Trophoblast cell (in vitro differentiated cells and primary cell): ENCODE results near the gene GNAI1.

Source experiments
- DNase-seq, 2 donors: peaks; one replicate each; pipeline ENCODE4 v3.0.0-alpha.2; 2016
- H2AFZ ChIP-seq: 2 replicates; pipeline ENCODE4 v1.6.1; 2013; ENCODE audit warnings: low read length, moderate library complexity, mild to moderate bottlenecking; ENCODE audit not compliant: insufficient read depth, poor library complexity
- H2AK5ac ChIP-seq: 2 replicates; pipeline ENCODE4 v1.6.1; 2013; ENCODE audit warnings: mild to moderate bottlenecking, low read length
- H2BK120ac ChIP-seq: 2 replicates; pipeline ENCODE4 v1.6.1; 2013; ENCODE audit warnings: low read length, mild to moderate bottlenecking, moderate library complexity; ENCODE audit not compliant: insufficient read depth, poor library complexity
- H2BK12ac ChIP-seq: 2 replicates; pipeline ENCODE4 v1.6.1; 2013; ENCODE audit warnings: mild to moderate bottlenecking, low read length, moderate library complexity
- H2BK5ac ChIP-seq: 2 replicates; pipeline ENCODE4 v1.6.1; 2013; ENCODE audit warnings: low read length, low read depth, moderate library complexity, mild to moderate bottlenecking; ENCODE audit not compliant: poor library complexity
- H3K14ac ChIP-seq: 2 replicates; pipeline ENCODE4 v1.6.1; 2013; ENCODE audit warnings: mild to moderate bottlenecking, low read length
- H3K18ac ChIP-seq: 2 replicates; pipeline ENCODE4 v1.6.1; 2013; ENCODE audit warnings: mild to moderate bottlenecking, low read length
- H3K23ac ChIP-seq: 2 replicates; pipeline ENCODE4 v1.6.1; 2013; ENCODE audit warnings: low read length
- H3K27ac ChIP-seq: 2 replicates; pipeline ENCODE4 v1.5.1; 2013; ENCODE audit warnings: low read depth, mild to moderate bottlenecking, inconsistent platforms, low read length, moderate library complexity
- H3K27me3 ChIP-seq: 2 replicates; pipeline ENCODE4 v1.6.1; 2013; ENCODE audit warnings: inconsistent platforms, mild to moderate bottlenecking, low read length, moderate library complexity; ENCODE audit not compliant: insufficient read depth
- H3K36me3 ChIP-seq, 2 experiments: 1 replicate in 1 of 2; 2 replicates in 1 of 2; pipeline ENCODE4 v1.6.1; 2013; ENCODE audit warnings: low read length in 2 of 2, mild to moderate bottlenecking in 2 of 2, moderate library complexity in 1 of 2; ENCODE audit not compliant: insufficient read depth in 2 of 2, control insufficient read depth in 1 of 2
- H3K4ac ChIP-seq: 2 replicates; pipeline ENCODE4 v1.6.1; 2013; ENCODE audit warnings: low read depth, mild to moderate bottlenecking, low read length, moderate library complexity
- H3K4me1 ChIP-seq, 2 experiments: 1 replicate in 1 of 2; 2 replicates in 1 of 2; pipeline ENCODE4 v1.6.1; 2013; ENCODE audit warnings: low read length in 2 of 2, mild to moderate bottlenecking in 2 of 2, moderate library complexity in 1 of 2; ENCODE audit not compliant: insufficient read depth in 2 of 2, control insufficient read depth in 1 of 2
- H3K4me2 ChIP-seq: 2 replicates; pipeline ENCODE4 v1.6.1; 2013; ENCODE audit warnings: inconsistent platforms, mild to moderate bottlenecking, low read length, moderate library complexity
- H3K4me3 ChIP-seq: 2 replicates; pipeline ENCODE4 v1.5.1; 2013; ENCODE audit warnings: mild to moderate bottlenecking, low read depth, low read length, inconsistent platforms
- H3K79me1 ChIP-seq: one replicate; pipeline ENCODE4 v1.6.1; 2013; ENCODE audit warnings: low read length
- H3K79me2 ChIP-seq: 2 replicates; pipeline ENCODE4 v1.6.1; 2013; ENCODE audit warnings: low read length, mild to moderate bottlenecking; ENCODE audit not compliant: control insufficient read depth, insufficient read depth, poor library complexity
- H3K9ac ChIP-seq: 2 replicates; pipeline ENCODE4 v1.6.1; 2013; ENCODE audit warnings: mild to moderate bottlenecking, low read length
- H3K9me3 ChIP-seq: 2 replicates; pipeline ENCODE4 v1.6.1; 2013; ENCODE audit warnings: low read depth, mild to moderate bottlenecking, control low read depth, inconsistent platforms, low read length; ENCODE audit not compliant: insufficient read depth
- H4K12ac ChIP-seq: 2 replicates; pipeline ENCODE4 v1.6.1; 2013; ENCODE audit warnings: low read depth, mild to moderate bottlenecking, low read length, moderate library complexity
- H4K8ac ChIP-seq: 2 replicates; pipeline ENCODE4 v1.6.1; 2013; ENCODE audit warnings: low read depth, mild to moderate bottlenecking, low read length, moderate library complexity
- H4K91ac ChIP-seq: one replicate; pipeline ENCODE4 v1.6.1; 2013; ENCODE audit warnings: low read depth, mild to moderate bottlenecking, low read length, moderate library complexity
- WGBS: extraction: QIAGEN DNeasy Blood & Tissue Kit; methylation state at CpG from one replicate; pipeline ENCODE4 v1.1.7; 2013; ENCODE audit warnings: missing lambda C conversion rate; ENCODE audit not compliant: insufficient read length, insufficient coverage; ENCODE audit errors: extremely low coverage; 5-methylcytosine and 5-hydroxymethylcytosine counted together

The GNAI1 gene

DNA sequence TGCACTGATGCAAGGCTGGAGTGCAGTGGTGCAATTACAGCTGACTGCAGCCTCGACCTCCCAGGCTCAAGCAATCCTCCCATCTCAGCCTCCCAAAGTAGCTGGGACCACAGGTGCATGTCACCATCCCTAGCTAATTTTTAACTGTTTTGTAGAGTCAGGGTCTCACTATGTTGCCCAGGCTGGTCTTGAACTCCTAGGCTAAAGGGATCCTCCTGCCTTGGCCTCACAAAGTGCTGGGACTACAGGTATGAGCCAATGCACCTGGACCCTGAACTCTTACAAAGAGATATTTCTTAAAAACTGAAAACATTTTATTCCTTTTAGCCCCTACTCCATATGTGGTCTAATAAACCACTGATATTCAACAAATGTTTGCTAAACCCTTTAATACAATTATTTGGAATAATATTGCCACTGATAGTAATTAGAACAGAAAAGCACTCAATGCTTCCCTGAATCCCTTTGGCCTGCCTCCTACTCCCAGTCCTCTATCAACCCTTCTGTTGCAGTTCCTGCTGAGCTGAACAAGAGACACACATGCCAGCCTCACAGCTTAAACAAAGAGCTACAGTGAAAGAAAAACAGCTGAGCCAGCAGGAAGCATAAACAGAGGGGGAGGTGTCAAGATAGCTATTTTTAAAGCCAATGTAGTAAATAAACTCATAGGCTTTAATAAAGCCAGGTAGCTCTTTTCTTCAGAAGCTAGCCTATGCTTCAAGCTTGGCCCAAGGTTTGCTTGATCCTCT lies 7.0 kb upstream of the GNAI1 start:
- no peak overlapping the region for H2AFZ ChIP-seq
- no peak overlapping the region for H3K23ac ChIP-seq
- H2AK5ac ChIP-seq, result no peak overlapping the region
- H2BK12ac ChIP-seq, result no peak overlapping the region
- H3K27me3 ChIP-seq, result no peaks in the 10 kb centered on the region
- H3K4me1 ChIP-seq, result no peaks in the 10 kb centered on the region
- no peak overlapping the region for H3K4me2 ChIP-seq
- H3K4ac ChIP-seq, result no peak overlapping the region
- H2BK120ac ChIP-seq, result no peak overlapping the region
- no peaks in the 10 kb centered on the region for H3K36me3 ChIP-seq
- no peak overlapping the region for H3K4me3 ChIP-seq
- no peak overlapping the region for H4K12ac ChIP-seq
- no peak overlapping the region for H3K9ac ChIP-seq
- H3K79me1 ChIP-seq, result no peaks in the 10 kb centered on the region
- no peak overlapping the region for H3K14ac ChIP-seq
- H3K79me2 ChIP-seq, result no peaks in the 10 kb centered on the region
- WGBS, result no CpG with 5 or more reads among the region's 1 CpG
- no peak overlapping the region for H3K18ac ChIP-seq
- no peak overlapping the region for H4K91ac ChIP-seq
- DNase-seq, result no peak
- no peaks in the 10 kb centered on the region for H3K9me3 ChIP-seq
- H2BK5ac ChIP-seq, result no peak overlapping the region
- no peak overlapping the region for H4K8ac ChIP-seq
- H3K27ac ChIP-seq, result no peak overlapping the region

DNA sequence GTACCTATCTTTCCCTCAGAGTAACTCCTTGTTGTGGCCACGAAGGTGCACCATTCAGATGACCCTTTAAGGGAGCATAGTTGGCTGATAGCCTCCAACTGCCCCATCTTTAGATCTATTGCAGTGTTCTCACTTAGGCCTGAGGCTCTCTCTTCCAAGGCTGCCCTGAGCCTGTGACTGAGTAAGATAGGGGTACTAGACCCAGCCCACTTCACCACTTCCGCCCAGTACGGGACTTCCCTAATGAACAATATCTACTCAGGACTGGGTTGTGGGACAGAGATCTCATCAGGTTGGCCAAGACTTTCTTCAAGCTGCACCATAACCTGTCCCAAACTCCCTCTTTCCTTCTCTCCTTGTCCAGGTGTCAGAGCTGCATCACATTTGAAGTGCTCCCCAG lies 5.7 kb upstream of the GNAI1 start:
- Histone ChIP-seq H4K8ac (no peak overlapping the region), H3K4ac (no peak overlapping the region)

DNA sequence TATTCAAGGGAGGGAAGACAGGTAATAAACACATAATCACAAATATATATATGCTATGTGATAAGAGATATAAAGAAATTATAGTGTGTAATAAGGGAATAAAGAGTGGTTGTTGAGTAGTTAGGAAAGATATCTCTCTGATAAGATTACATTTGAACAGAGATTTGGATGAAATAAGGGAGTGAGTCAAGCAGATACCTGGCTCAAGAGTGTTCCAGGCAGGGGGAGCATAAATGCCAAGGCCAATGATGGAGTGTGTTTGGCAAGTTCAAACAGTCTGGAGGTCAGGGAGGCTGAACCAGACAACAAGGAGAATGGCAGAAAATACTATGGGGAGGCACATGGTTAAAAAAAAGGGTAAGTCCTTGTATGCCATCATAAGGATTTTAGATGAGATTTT lies 4.8 kb upstream of the GNAI1 start:
- Histone ChIP-seq H3K27me3 (no peaks in the 10 kb centered on the region), H3K9ac (no peak overlapping the region), H2AK5ac (no peak overlapping the region), H3K36me3 (no peaks in the 10 kb centered on the region), H3K23ac (no peak overlapping the region), H3K27ac (no peak overlapping the region), H4K12ac (no peak overlapping the region), H2BK5ac (no peak overlapping the region), H2AFZ (no peak overlapping the region), H3K14ac (no peak overlapping the region), H3K4me1 (peaks cover 0 to 3% of the 10 kb centered on the region in 2 experiments), H2BK120ac (no peak overlapping the region), H4K8ac (no peak overlapping the region), H3K18ac (no peak overlapping the region), H2BK12ac (no peak overlapping the region), H3K79me1 (peaks cover 1% of the 10 kb centered on the region), H4K91ac (no peak overlapping the region), H3K4me2 (no peak overlapping the region), H3K79me2 (peaks cover under 1% of the 10 kb centered on the region), H3K4me3 (no peak overlapping the region), H3K4ac (no peak overlapping the region), H3K9me3 (no peaks in the 10 kb centered on the region)
- no peak for DNase-seq

More for the DNA sequence above, 5.7 kb upstream of the GNAI1 start:
- Histone ChIP-seq H3K27ac (no peak overlapping the region), H3K79me2 (no peaks in the 10 kb centered on the region), H2BK5ac (no peak overlapping the region), H2BK120ac (no peak overlapping the region), H3K23ac (no peak overlapping the region), H3K27me3 (no peaks in the 10 kb centered on the region), H3K9ac (no peak overlapping the region), H3K79me1 (no peaks in the 10 kb centered on the region), H4K12ac (no peak overlapping the region), H3K4me1 (peaks cover 0 to 2% of the 10 kb centered on the region in 2 experiments), H3K4me2 (no peak overlapping the region), H3K9me3 (no peaks in the 10 kb centered on the region), H2AK5ac (no peak overlapping the region), H2BK12ac (no peak overlapping the region), H2AFZ (no peak overlapping the region), H3K36me3 (no peaks in the 10 kb centered on the region), H3K18ac (no peak overlapping the region), H3K4me3 (no peak overlapping the region), H3K14ac (no peak overlapping the region), H4K91ac (no peak overlapping the region)
- DNase-seq, result peak; percentile 83 to 85
- WGBS, result no CpG with 5 or more reads among the region's 3 CpGs

DNA sequence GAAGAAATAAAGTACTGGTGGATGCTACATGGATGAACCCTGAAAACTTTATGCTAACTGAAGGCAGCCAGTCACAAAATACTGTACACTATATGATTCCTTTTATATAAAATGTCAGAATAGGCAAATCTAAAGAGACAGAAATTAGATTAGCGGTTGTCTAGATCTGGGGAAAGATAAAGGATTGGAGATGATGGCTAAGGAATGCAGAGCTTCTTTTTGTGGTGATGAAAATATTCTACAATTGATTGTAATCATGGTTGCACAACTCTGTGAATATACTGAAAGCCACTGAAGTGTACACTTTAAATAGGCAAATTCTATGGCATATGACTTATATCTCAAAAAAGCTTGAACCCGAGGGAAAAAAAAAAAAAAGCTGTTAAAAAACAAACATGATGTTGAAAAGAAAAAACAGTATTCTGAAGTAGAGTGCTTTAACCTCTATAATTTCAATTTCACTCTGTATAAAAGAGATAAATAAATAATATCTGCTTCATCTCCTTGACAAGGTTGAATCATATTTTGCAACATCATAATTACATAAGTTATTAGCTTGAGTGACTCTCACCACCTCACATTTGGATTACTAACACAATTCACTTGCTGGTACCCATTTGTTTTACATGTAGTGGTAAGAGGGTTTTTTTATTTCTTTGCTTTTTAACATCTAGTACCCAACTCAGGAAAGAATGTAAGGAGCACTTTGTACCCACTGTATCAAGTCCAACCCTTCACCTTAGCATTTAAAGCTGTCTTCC lies 2.8 kb upstream of the GNAI1 start:
- Histone ChIP-seq H3K9me3 (no peaks in the 10 kb centered on the region), H3K4ac (no peak overlapping the region), H3K27ac (no peak overlapping the region), H2BK12ac (no peak overlapping the region), H3K27me3 (no peaks in the 10 kb centered on the region), H2BK120ac (no peak overlapping the region), H3K18ac (no peak overlapping the region), H3K4me1 (peaks cover 0 to 4% of the 10 kb centered on the region in 2 experiments), H2AK5ac (no peak overlapping the region), H3K4me2 (no peak overlapping the region), H3K36me3 (no peaks in the 10 kb centered on the region), H3K79me1 (peaks cover 10% of the 10 kb centered on the region), H3K23ac (no peak overlapping the region), H3K79me2 (peaks cover 11% of the 10 kb centered on the region), H3K9ac (no peak overlapping the region), H4K8ac (no peak overlapping the region), H4K91ac (no peak overlapping the region), H3K4me3 (no peak overlapping the region), H2BK5ac (no peak overlapping the region), H2AFZ (no peak overlapping the region), H4K12ac (no peak overlapping the region), H3K14ac (no peak overlapping the region)
- no CpG with 5 or more reads among the region's 2 CpGs for WGBS
- DNase-seq, result peak in 1 of 2 donors; percentile 88
